HG03521 (cell line): ENCODE measurements around the gene RNF6.
"Not testable (repeated sequence)": the region's sequence is repeated elsewhere in the genome, so short reads cannot be mapped to it uniquely, and the experiment has no call there.

Experiments
- ATAC-seq: cut with Tn5 transposase; IDR thresholded peaks from one replicate; pipeline ENCODE4 v1.9.1; 2021; ENCODE audit warnings: mild to moderate bottlenecking, moderate library complexity; ENCODE audit not compliant: unreplicated experiment

Gene RNF6

GRCh38 chr13:26221721-26222519 lies at the start of gene RNF6:
TSS of gene RNF6 (minus strand) at chr13:26222314. CDS start at chr13:26219649, 2,665 bp downstream.
- ATAC-seq, result peak; percentile 94

GRCh38 chr13:26270707-26271106 lies 48.6 kb upstream of the RNF6 start:
- no peak for ATAC-seq

- no peak for ATAC-seq
Measured at GRCh38 chr13:26266311-26266710, 44.2 kb upstream of the RNF6 start.

GRCh38 chr13:26262156-26262555 lies 40.0 kb upstream of the RNF6 start:
- ATAC-seq, result no peak

GRCh38 chr13:26259634-26260033 lies 37.5 kb upstream of the RNF6 start:
- no peak for ATAC-seq

GRCh38 chr13:26257049-26257448 lies 34.9 kb upstream of the RNF6 start:
- ATAC-seq, result no peak

GRCh38 chr13:26255691-26256277 lies 33.7 kb upstream of the RNF6 start:
- ATAC-seq, result no peak

GRCh38 chr13:26255115-26255514 lies 33.0 kb upstream of the RNF6 start:
- ATAC-seq, result no peak

- peak; percentile 21 for ATAC-seq
Measured at GRCh38 chr13:26254583-26255111, 32.5 kb upstream of the RNF6 start.

GRCh38 chr13:26253787-26254582 lies 31.9 kb upstream of the RNF6 start, which contains the start of gene CDK8:
TSS of gene CDK8 (plus strand) at chr13:26254129. CDS start at chr13:26254642, 513 bp downstream.
- ATAC-seq, result peak; percentile 81

GRCh38 chr13:26253262-26253786 lies 31.2 kb upstream of the RNF6 start:
- no peak for ATAC-seq

GRCh38 chr13:26252006-26252405 lies 29.9 kb upstream of the RNF6 start:
- ATAC-seq, result not testable (repeated sequence)

- ATAC-seq, result no peak
Measured at GRCh38 chr13:26249551-26249950, 27.4 kb upstream of the RNF6 start.

- ATAC-seq, result no peak
Measured at GRCh38 chr13:26247608-26248007, 25.5 kb upstream of the RNF6 start.

- ATAC-seq, result no peak
Measured at GRCh38 chr13:26247011-26247410, 24.9 kb upstream of the RNF6 start.

GRCh38 chr13:26246154-26246553 lies 24.0 kb upstream of the RNF6 start:
- no peak for ATAC-seq

- ATAC-seq, result no peak
Measured at GRCh38 chr13:26236296-26236695, 14.2 kb upstream of the RNF6 start.

GRCh38 chr13:26230703-26231102 lies 8.6 kb upstream of the RNF6 start:
- no peak for ATAC-seq

- ATAC-seq, result no peak
Measured at GRCh38 chr13:26229080-26229615, 7.0 kb upstream of the RNF6 start.

- no peak for ATAC-seq
Measured at GRCh38 chr13:26228096-26228495, 6.0 kb upstream of the RNF6 start.
